ENCODE measurements around the gene HDAC3.

- TF ChIP-seq, protein P1, sequence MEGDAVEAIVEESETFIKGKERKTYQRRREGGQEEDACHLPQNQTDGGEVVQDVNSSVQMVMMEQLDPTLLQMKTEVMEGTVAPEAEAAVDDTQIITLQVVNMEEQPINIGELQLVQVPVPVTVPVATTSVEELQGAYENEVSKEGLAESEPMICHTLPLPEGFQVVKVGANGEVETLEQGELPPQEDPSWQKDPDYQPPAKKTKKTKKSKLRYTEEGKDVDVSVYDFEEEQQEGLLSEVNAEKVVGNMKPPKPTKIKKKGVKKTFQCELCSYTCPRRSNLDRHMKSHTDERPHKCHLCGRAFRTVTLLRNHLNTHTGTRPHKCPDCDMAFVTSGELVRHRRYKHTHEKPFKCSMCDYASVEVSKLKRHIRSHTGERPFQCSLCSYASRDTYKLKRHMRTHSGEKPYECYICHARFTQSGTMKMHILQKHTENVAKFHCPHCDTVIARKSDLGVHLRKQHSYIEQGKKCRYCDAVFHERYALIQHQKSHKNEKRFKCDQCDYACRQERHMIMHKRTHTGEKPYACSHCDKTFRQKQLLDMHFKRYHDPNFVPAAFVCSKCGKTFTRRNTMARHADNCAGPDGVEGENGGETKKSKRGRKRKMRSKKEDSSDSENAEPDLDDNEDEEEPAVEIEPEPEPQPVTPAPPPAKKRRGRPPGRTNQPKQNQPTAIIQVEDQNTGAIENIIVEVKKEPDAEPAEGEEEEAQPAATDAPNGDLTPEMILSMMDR (conservative IDR thresholded peaks at IDR 0.05; ENCODE audit: low read depth, low read length) = no peak
- TF ChIP-seq EZH2 (IDR thresholded peaks at IDR 0.05; ENCODE audit: low read length, unreplicated experiment) (no peak), EZH2phosphoT487 (IDR thresholded peaks at IDR 0.05; ENCODE audit: borderline replicate concordance, low read length) (no peak)
Measured at GRCh38 chr5:141685591-141685990, 48.9 kb upstream of the HDAC3 start.

Data from PC-3 (cell line).